ENCODE results near the gene MFN2. TPM values are rescaled to one million over a fixed set of nuclear protein-coding genes. Genes with fewer than 3 reads are reported as not detected.

Gene MFN2
- total and polyA plus RNA-seq, 2 experiments from 2014 or later = 15.1 to 40.4 TPM

DNA sequence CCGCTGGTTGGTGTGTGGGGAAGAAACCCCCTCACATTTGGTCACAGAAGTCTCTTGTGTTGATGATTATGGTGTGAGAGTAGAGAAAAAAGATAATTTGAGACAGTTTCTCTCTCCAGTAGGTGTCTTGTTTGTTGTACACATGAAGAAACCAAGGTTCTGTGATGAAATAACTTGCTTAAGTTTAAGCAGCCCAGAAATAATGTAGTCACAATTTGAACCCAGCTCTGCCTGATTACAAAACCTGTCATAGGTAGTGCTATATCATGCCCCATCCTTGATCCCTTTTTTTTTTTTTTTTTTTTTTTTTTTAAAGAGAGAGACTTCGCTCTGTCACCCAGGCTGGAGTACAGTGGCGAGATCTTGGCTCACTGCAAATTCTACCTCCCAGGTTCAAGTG lies 4.9 kb downstream of the MFN2 start:
- Histone ChIP-seq H3K79me2 (replicated peaks; ENCODE audit: insufficient read depth) (peaks cover 91% of the 10 kb centered on the region), H3K36me3 (ENCODE audit: insufficient read depth) (peaks cover 17% of the 10 kb centered on the region; the same call in 1 of the 2 replicates), H3K4me1 (ENCODE audit: insufficient read depth) (peaks cover 8% of the 10 kb centered on the region), H3K4me2 (no peak overlapping the region), H3K27ac (ENCODE audit: low read depth) (no peak overlapping the region), H2AFZ (no peak overlapping the region), H3K27me3 (ENCODE audit: insufficient read depth) (no peaks in the 10 kb centered on the region), H4K20me1 (replicated peaks; ENCODE audit: insufficient read depth) (peaks cover 18% of the 10 kb centered on the region), H3F3A (replicated peaks; ENCODE audit: low read depth) (0 out of 2 replicates have a peak, but pooled peaks cover 5% of the 10 kb centered on the region), H3K4me3 (no peak overlapping the region), H3K9me2 (ENCODE audit: insufficient read depth) (no peaks in the 10 kb centered on the region)
- H3K27me3 Mint-ChIP-seq (ENCODE audit: insufficient read depth, low read depth, poor library complexity) = peaks cover 4% of the 10 kb centered on the region
- TF ChIP-seq ZNF331 (CRISPR knock-in tag; IDR thresholded peaks at IDR 0.05; ENCODE audit: low read depth) (no peak), EZH2 (IDR thresholded peaks at IDR 0.05; ENCODE audit: low read depth, unreplicated experiment) (no peak), EZH2phosphoT487 (IDR thresholded peaks at IDR 0.05; ENCODE audit: unreplicated experiment) (no peak)
- ATAC-seq (no peak), DNase-seq (ENCODE audit: low spot score) (no peak)
- H3K9me3 Mint-ChIP-seq = no peaks in the 10 kb centered on the region
- H3K4me3 Mint-ChIP-seq = no peak overlapping the region
- H3K27ac Mint-ChIP-seq = no peak overlapping the region
- H3K4me1 Mint-ChIP-seq = peaks cover 15% of the 10 kb centered on the region
- peaks cover 63% of the 10 kb centered on the region for H3K36me3 Mint-ChIP-seq (ENCODE audit: low read depth)

DNA sequence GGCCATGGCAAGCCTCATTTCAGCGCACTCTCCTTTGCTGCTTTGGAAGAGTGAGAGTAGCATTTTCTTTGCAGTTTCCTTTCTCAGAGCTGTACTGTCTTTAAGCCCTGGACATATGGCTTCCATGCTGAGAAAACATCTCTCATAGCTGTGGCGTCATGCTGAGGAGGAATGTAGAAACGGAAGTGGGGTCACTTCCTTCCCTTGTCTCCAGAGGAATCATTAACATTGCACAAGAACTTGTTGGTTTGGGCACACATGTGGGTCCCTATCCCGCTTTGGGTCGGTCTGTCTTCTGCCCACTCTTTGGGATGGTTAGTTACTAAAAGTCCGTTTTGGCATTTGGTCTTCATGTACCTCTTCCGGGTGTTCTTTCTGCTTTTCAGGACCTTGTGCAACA lies 5.6 kb downstream of the MFN2 start:
- peaks cover 7% of the 10 kb centered on the region for H3K4me1 ChIP-seq (ENCODE audit: insufficient read depth)
- ATAC-seq = no peak
- peaks cover 18% of the 10 kb centered on the region for H4K20me1 ChIP-seq (replicated peaks; ENCODE audit: insufficient read depth)
- peaks cover 90% of the 10 kb centered on the region for H3K79me2 ChIP-seq (replicated peaks; ENCODE audit: insufficient read depth)
- no peak overlapping the region for H3K4me2 ChIP-seq
- no peaks in the 10 kb centered on the region for H3K9me2 ChIP-seq (ENCODE audit: insufficient read depth)
- Mint-ChIP-seq H3K27ac (peak overlapping the region; percentile 87; the same call in 1 of the 2 replicates), H3K27me3 (ENCODE audit: insufficient read depth, low read depth, poor library complexity) (peaks cover 2% of the 10 kb centered on the region), H3K4me1 (peaks cover 15% of the 10 kb centered on the region), H3K36me3 (ENCODE audit: low read depth) (peaks cover 67% of the 10 kb centered on the region), H3K4me3 (no peak overlapping the region), H3K9me3 (no peaks in the 10 kb centered on the region)
- H3K36me3 ChIP-seq (ENCODE audit: insufficient read depth) = peaks cover 17% of the 10 kb centered on the region; the same call in 1 of the 2 replicates
- H2AFZ ChIP-seq = no peak overlapping the region
- no peak overlapping the region for H3K27ac ChIP-seq (ENCODE audit: low read depth)
- no peaks in the 10 kb centered on the region for H3K27me3 ChIP-seq (ENCODE audit: insufficient read depth)
- DNase-seq (ENCODE audit: low spot score) = no peak
- H3K4me3 ChIP-seq = no peak overlapping the region
- TF ChIP-seq, protein P1, sequence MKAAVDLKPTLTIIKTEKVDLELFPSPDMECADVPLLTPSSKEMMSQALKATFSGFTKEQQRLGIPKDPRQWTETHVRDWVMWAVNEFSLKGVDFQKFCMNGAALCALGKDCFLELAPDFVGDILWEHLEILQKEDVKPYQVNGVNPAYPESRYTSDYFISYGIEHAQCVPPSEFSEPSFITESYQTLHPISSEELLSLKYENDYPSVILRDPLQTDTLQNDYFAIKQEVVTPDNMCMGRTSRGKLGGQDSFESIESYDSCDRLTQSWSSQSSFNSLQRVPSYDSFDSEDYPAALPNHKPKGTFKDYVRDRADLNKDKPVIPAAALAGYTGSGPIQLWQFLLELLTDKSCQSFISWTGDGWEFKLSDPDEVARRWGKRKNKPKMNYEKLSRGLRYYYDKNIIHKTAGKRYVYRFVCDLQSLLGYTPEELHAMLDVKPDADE (IDR thresholded peaks at IDR 0.05) = no peak
- TF ChIP-seq POLR2AphosphoS5 (IDR thresholded peaks at IDR 0.05; ENCODE audit: low read depth) = no peak
- TF ChIP-seq, protein P2, sequence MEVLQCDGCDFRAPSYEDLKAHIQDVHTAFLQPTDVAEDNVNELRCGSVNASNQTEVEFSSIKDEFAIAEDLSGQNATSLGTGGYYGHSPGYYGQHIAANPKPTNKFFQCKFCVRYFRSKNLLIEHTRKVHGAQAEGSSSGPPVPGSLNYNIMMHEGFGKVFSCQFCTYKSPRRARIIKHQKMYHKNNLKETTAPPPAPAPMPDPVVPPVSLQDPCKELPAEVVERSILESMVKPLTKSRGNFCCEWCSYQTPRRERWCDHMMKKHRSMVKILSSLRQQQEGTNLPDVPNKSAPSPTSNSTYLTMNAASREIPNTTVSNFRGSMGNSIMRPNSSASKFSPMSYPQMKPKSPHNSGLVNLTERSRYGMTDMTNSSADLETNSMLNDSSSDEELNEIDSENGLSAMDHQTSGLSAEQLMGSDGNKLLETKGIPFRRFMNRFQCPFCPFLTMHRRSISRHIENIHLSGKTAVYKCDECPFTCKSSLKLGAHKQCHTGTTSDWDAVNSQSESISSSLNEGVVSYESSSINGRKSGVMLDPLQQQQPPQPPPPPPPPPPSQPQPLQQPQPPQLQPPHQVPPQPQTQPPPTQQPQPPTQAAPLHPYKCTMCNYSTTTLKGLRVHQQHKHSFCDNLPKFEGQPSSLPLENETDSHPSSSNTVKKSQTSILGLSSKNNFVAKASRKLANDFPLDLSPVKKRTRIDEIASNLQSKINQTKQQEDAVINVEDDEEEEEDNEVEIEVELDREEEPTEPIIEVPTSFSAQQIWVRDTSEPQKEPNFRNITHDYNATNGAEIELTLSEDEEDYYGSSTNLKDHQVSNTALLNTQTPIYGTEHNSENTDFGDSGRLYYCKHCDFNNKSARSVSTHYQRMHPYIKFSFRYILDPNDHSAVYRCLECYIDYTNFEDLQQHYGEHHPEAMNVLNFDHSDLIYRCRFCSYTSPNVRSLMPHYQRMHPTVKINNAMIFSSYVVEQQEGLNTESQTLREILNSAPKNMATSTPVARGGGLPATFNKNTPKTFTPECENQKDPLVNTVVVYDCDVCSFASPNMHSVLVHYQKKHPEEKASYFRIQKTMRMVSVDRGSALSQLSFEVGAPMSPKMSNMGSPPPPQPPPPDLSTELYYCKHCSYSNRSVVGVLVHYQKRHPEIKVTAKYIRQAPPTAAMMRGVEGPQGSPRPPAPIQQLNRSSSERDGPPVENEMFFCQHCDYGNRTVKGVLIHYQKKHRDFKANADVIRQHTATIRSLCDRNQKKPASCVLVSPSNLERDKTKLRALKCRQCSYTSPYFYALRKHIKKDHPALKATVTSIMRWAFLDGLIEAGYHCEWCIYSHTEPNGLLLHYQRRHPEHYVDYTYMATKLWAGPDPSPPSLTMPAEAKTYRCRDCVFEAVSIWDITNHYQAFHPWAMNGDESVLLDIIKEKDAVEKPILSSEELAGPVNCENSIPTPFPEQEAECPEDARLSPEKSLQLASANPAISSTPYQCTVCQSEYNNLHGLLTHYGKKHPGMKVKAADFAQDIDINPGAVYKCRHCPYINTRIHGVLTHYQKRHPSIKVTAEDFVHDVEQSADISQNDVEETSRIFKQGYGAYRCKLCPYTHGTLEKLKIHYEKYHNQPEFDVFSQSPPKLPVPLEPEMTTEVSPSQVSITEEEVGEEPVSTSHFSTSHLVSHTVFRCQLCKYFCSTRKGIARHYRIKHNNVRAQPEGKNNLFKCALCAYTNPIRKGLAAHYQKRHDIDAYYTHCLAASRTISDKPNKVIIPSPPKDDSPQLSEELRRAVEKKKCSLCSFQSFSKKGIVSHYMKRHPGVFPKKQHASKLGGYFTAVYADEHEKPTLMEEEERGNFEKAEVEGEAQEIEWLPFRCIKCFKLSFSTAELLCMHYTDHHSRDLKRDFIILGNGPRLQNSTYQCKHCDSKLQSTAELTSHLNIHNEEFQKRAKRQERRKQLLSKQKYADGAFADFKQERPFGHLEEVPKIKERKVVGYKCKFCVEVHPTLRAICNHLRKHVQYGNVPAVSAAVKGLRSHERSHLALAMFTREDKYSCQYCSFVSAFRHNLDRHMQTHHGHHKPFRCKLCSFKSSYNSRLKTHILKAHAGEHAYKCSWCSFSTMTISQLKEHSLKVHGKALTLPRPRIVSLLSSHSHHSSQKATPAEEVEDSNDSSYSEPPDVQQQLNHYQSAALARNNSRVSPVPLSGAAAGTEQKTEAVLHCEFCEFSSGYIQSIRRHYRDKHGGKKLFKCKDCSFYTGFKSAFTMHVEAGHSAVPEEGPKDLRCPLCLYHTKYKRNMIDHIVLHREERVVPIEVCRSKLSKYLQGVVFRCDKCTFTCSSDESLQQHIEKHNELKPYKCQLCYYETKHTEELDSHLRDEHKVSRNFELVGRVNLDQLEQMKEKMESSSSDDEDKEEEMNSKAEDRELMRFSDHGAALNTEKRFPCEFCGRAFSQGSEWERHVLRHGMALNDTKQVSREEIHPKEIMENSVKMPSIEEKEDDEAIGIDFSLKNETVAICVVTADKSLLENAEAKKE (CRISPR knock-in tag; IDR thresholded peaks at IDR 0.05) = no peak
- TF ChIP-seq JUNB (IDR thresholded peaks at IDR 0.05; ENCODE audit: unreplicated experiment) = no peak
- no peak for TF ChIP-seq ZNF331 (CRISPR knock-in tag; IDR thresholded peaks at IDR 0.05; ENCODE audit: low read depth)
- TF ChIP-seq EZH2phosphoT487 (IDR thresholded peaks at IDR 0.05; ENCODE audit: unreplicated experiment) = no peak
- H3F3A ChIP-seq (replicated peaks; ENCODE audit: low read depth) = 0 out of 2 replicates have a peak, but pooled peaks cover 5% of the 10 kb centered on the region
